Glutamatergic neuron (in vitro differentiated cells): ENCODE measurements around the gene ADSL. TPM values are rescaled to one million over a fixed set of nuclear protein-coding genes. Genes with fewer than 3 reads are reported as not detected.

Source experiments
- DNase-seq: peaks from one replicate; pipeline ENCODE4 v3.0.0; 2022
- H3K27ac Mint-ChIP-seq: one replicate; pipeline ENCODE4 v1.8.0; 2020; ENCODE audit warnings: mild to moderate bottlenecking, mixed read lengths, inconsistent platforms; ENCODE audit not compliant: unreplicated experiment
- H3K27me3 Mint-ChIP-seq: one replicate; pipeline ENCODE4 v1.8.0; 2020; ENCODE audit warnings: mild to moderate bottlenecking, moderate library complexity, mixed read lengths, inconsistent platforms; ENCODE audit not compliant: unreplicated experiment
- H3K36me3 Mint-ChIP-seq: one replicate; pipeline ENCODE4 v1.8.0; 2020; ENCODE audit warnings: mild to moderate bottlenecking, mixed read lengths, inconsistent platforms; ENCODE audit not compliant: unreplicated experiment
- H3K4me1 Mint-ChIP-seq: one replicate; pipeline ENCODE4 v1.8.0; 2020; ENCODE audit warnings: mild to moderate bottlenecking, low read depth, mixed read lengths, inconsistent platforms; ENCODE audit not compliant: unreplicated experiment
- H3K4me3 Mint-ChIP-seq: one replicate; pipeline ENCODE4 v1.8.0; 2020; ENCODE audit warnings: mild to moderate bottlenecking, mixed read lengths, inconsistent platforms; ENCODE audit not compliant: unreplicated experiment
- H3K9me3 Mint-ChIP-seq: one replicate; pipeline ENCODE4 v1.8.0; 2020; ENCODE audit warnings: mild to moderate bottlenecking, moderate library complexity, mixed read lengths, inconsistent platforms; ENCODE audit not compliant: unreplicated experiment
- CTCF ChIP-seq: fragments of 200-600 bp; sonication (generic); IDR thresholded peaks from one replicate; pipeline ENCODE4 v1.5.0; 2021; ENCODE audit not compliant: partially characterized antibody, unreplicated experiment
- total RNA-seq: library from RNA; stranded (reverse); fragmentation: NEBNext Ultra II Directional; extraction: Animal tissue kit (Norgen Biotek cat#: 25700); gene quantifications from one replicate; pipeline ENCODE4 v1.2.1, GENCODE V29; 2021; ENCODE audit not compliant: unreplicated experiment

The ADSL gene
- total RNA-seq, 1 donor from 2014 or later = 62.3 TPM

GRCh38 chr22:40407831-40408717 is 61.8 kb downstream of the ADSL start:
- Mint-ChIP-seq H3K27ac (no peak overlapping the region), H3K27me3 (peaks cover 20% of the 10 kb centered on the region)

GRCh38 chr22:40408718-40409612 is 62.7 kb downstream of the ADSL start:
- Mint-ChIP-seq H3K4me3 (no peak overlapping the region), H3K9me3 (peaks cover 8% of the 10 kb centered on the region), H3K4me1 (no peaks in the 10 kb centered on the region), H3K36me3 (peaks cover under 1% of the 10 kb centered on the region), H3K27me3 (peaks cover 14% of the 10 kb centered on the region), H3K27ac (peak overlapping the region; percentile 77)
- TF ChIP-seq CTCF = no peak
- DNase-seq = no peak

More at GRCh38 chr22:40407831-40408717, 61.8 kb downstream of the ADSL start:
- no peak for DNase-seq
- no peak overlapping the region for H3K4me3 Mint-ChIP-seq
- TF ChIP-seq CTCF = no peak
- peaks cover 10% of the 10 kb centered on the region for H3K36me3 Mint-ChIP-seq
- peaks cover 15% of the 10 kb centered on the region for H3K9me3 Mint-ChIP-seq
- H3K4me1 Mint-ChIP-seq = no peaks in the 10 kb centered on the region

- no peak overlapping the region for H3K4me3 Mint-ChIP-seq
- no peak for TF ChIP-seq CTCF
- DNase-seq = no peak
- H3K4me1 Mint-ChIP-seq = peaks cover 6% of the 10 kb centered on the region
- peaks cover 19% of the 10 kb centered on the region for H3K27me3 Mint-ChIP-seq
- H3K36me3 Mint-ChIP-seq = no peaks in the 10 kb centered on the region
- H3K9me3 Mint-ChIP-seq = peaks cover 6% of the 10 kb centered on the region
- no peak overlapping the region for H3K27ac Mint-ChIP-seq
These were observed 63.4 kb downstream of the ADSL start for GRCh38 chr22:40409613-40410113.

- Mint-ChIP-seq H3K27me3 (peaks cover 24% of the 10 kb centered on the region), H3K4me1 (peaks cover 12% of the 10 kb centered on the region), H3K36me3 (no peaks in the 10 kb centered on the region), H3K9me3 (peaks cover 11% of the 10 kb centered on the region), H3K4me3 (no peak overlapping the region), H3K27ac (no peak overlapping the region)
- DNase-seq = no peak
- TF ChIP-seq CTCF = no peak
These were observed 64.0 kb downstream of the ADSL start for GRCh38 chr22:40410272-40410671.
